Neural cell (in vitro differentiated cells): ENCODE results near the gene CPEB2. TPM values are rescaled to one million over a fixed set of nuclear protein-coding genes. Genes with fewer than 3 reads are reported as not detected.

Experiments used
- H2AFZ ChIP-seq: fragments of 200-600, 300-800 bp; sonication (generic), shearing (Covaris generic); 2 replicates; pipeline ENCODE4 v1.6.0; 2014; ENCODE audit warnings: low read depth, mild to moderate bottlenecking, antibody characterized with exemption, low read length, moderate library complexity
- H3F3A ChIP-seq: fragments of 200-600 bp; shearing (Covaris generic); 2 replicates; pipeline ENCODE4 v1.6.1; 2016; ENCODE audit warnings: mild to moderate bottlenecking, moderate library complexity, mixed read lengths, antibody characterized with exemption, low read length; ENCODE audit not compliant: insufficient read depth, poor library complexity, severe bottlenecking
- H3K27ac ChIP-seq: fragments of 200-600, 300-800 bp; sonication (generic), shearing (Covaris generic); 2 replicates; pipeline ENCODE4 v1.5.1; 2014; ENCODE audit warnings: mild to moderate bottlenecking, low read length, moderate library complexity
- H3K27me3 ChIP-seq: fragments of 300-800, 200-600 bp; sonication (generic), shearing (Covaris generic); 2 replicates; pipeline ENCODE4 v1.6.0; 2014; ENCODE audit warnings: mild to moderate bottlenecking, low read depth, low read length, moderate library complexity; ENCODE audit not compliant: insufficient read depth
- H3K36me3 ChIP-seq: fragments of 300-800, 200-600 bp; sonication (generic), shearing (Covaris generic); 2 replicates; pipeline ENCODE4 v1.5.1; 2014; ENCODE audit warnings: mild to moderate bottlenecking, antibody characterized with exemption, low read length, moderate library complexity; ENCODE audit not compliant: insufficient read depth
- H3K4me2 ChIP-seq: fragments of 300-800, 200-600 bp; sonication (generic), shearing (Covaris generic); 2 replicates; pipeline ENCODE4 v1.6.0; 2014; ENCODE audit warnings: mild to moderate bottlenecking, low read length
- H3K4me3 ChIP-seq: fragments of 300-800, 200-600 bp; sonication (generic), shearing (Covaris generic); 2 replicates; pipeline ENCODE4 v1.5.1; 2014; ENCODE audit warnings: mild to moderate bottlenecking, low read length, moderate library complexity
- H3K79me2 ChIP-seq: fragments of 200-600 bp; shearing (Covaris generic); replicated peaks from 2 replicates; pipeline ENCODE4 v1.6.0; 2014; ENCODE audit warnings: mild to moderate bottlenecking, low read length, moderate library complexity; ENCODE audit not compliant: insufficient read depth
- H3K9ac ChIP-seq: fragments of 300-800, 200-600 bp; sonication (generic), shearing (Covaris generic); 2 replicates; pipeline ENCODE4 v1.6.1; 2016; ENCODE audit warnings: mild to moderate bottlenecking, low read length, mixed read lengths
- H3K9me2 ChIP-seq: fragments of 200-600 bp; shearing (Covaris generic); 2 replicates; pipeline ENCODE4 v1.6.1; 2016; ENCODE audit warnings: mild to moderate bottlenecking, low read length, mixed read lengths; ENCODE audit not compliant: insufficient read depth
- H3K9me3 ChIP-seq: fragments of 200-600, 300-800 bp; sonication (generic), shearing (Covaris generic); 2 replicates; pipeline ENCODE4 v1.6.1; 2016; ENCODE audit warnings: mild to moderate bottlenecking, mixed run types, low read length, moderate library complexity, mixed read lengths
- H4K20me1 ChIP-seq: fragments of 200-600 bp; shearing (Covaris generic); 2 replicates; pipeline ENCODE4 v1.6.1; 2016; ENCODE audit warnings: mild to moderate bottlenecking, mixed run types; ENCODE audit not compliant: insufficient read depth
- CTCF ChIP-seq: fragments of 450-650 bp; IDR thresholded peaks from 2 replicates; pipeline ENCODE4 v1.5.1; 2014; ENCODE audit warnings: antibody characterized with exemption, mild to moderate bottlenecking, moderate library complexity; ENCODE audit not compliant: poor library complexity, severe bottlenecking
- EP300 ChIP-seq: fragments of 450-650 bp; conservative IDR thresholded peaks from 2 replicates; pipeline ENCODE4 v1.6.1; 2014; ENCODE audit warnings: antibody characterized with exemption, mild to moderate bottlenecking, moderate library complexity; ENCODE audit not compliant: poor library complexity, severe bottlenecking
- EZH2 ChIP-seq: fragments of 200-600, 300-800 bp; shearing (Covaris generic), sonication (generic); IDR thresholded peaks from 2 replicates; pipeline ENCODE4 v1.6.1; 2014; ENCODE audit warnings: antibody characterized with exemption, low read length, borderline replicate concordance, mild to moderate bottlenecking; ENCODE audit not compliant: insufficient read depth, poor library complexity, severe bottlenecking
- MXI1 ChIP-seq: fragments of 450-650 bp; conservative IDR thresholded peaks from 2 replicates; pipeline ENCODE4 v1.6.1; 2014; ENCODE audit warnings: antibody characterized with exemption, mild to moderate bottlenecking; ENCODE audit not compliant: poor library complexity, severe bottlenecking
- POLR2AphosphoS5 ChIP-seq: IDR thresholded peaks from 2 replicates; pipeline ENCODE4 v1.6.1; 2012
- RAD21 ChIP-seq: fragments of 450-650 bp; conservative IDR thresholded peaks from 2 replicates; pipeline ENCODE4 v1.6.1; 2014; ENCODE audit warnings: antibody characterized with exemption, mild to moderate bottlenecking, moderate library complexity
- REST ChIP-seq: IDR thresholded peaks from 2 replicates; pipeline ENCODE4 v1.6.1; 2012; ENCODE audit warnings: borderline replicate concordance
- SMC3 ChIP-seq: fragments of 450-650 bp; conservative IDR thresholded peaks from 2 replicates; pipeline ENCODE4 v1.6.1; 2014; ENCODE audit warnings: antibody characterized with exemption, mild to moderate bottlenecking, moderate library complexity; ENCODE audit not compliant: poor library complexity
- TAF1 ChIP-seq: IDR thresholded peaks from 2 replicates; pipeline ENCODE4 v1.6.1; 2012; ENCODE audit warnings: low read depth
- polyA plus RNA-seq: library from polyadenylated mRNA; depleted of rRNA; stranded (reverse); fragments of >200 nt; gene quantifications from 2 replicates; pipeline ENCODE4 v1.2.3, GENCODE V29; 2014

The CPEB2 gene
- polyA plus RNA-seq, 1 donor from 2014 or later = 12.4 TPM

- Histone ChIP-seq H3F3A (no peaks in the 10 kb centered on the region), H3K36me3 (no peaks in the 10 kb centered on the region), H3K27me3 (no peaks in the 10 kb centered on the region), H3K4me2 (peak overlapping the region; percentile 23), H3K4me3 (peak overlapping the region; percentile 93), H3K79me2 (peaks cover 36% of the 10 kb centered on the region), H3K27ac (no peak overlapping the region), H2AFZ (no peak overlapping the region), H3K9me3 (no peaks in the 10 kb centered on the region), H4K20me1 (no peaks in the 10 kb centered on the region), H3K9me2 (no peaks in the 10 kb centered on the region), H3K9ac (peak overlapping the region; percentile 96)
- TF ChIP-seq MXI1 (peak; percentile 30), TAF1 (no peak)
Observed at GRCh38 chr4:15004739-15005301, 2.5 kb downstream of the CPEB2 start.

GRCh38 chr4:15005474-15006115 lies 3.3 kb downstream of the CPEB2 start:
- peak overlapping the region; percentile 23 for H3K4me2 ChIP-seq
- H3K9me3 ChIP-seq = no peaks in the 10 kb centered on the region
- no peaks in the 10 kb centered on the region for H3K36me3 ChIP-seq
- no peaks in the 10 kb centered on the region for H3K9me2 ChIP-seq
- no peak overlapping the region for H3K27ac ChIP-seq
- H3F3A ChIP-seq = no peaks in the 10 kb centered on the region
- TF ChIP-seq POLR2AphosphoS5 (no peak), RAD21 (no peak), REST (no peak), EP300 (no peak), SMC3 (no peak), TAF1 (no peak), MXI1 (no peak)
- no peaks in the 10 kb centered on the region for H3K27me3 ChIP-seq
- peak overlapping the region; percentile 93 for H3K4me3 ChIP-seq
- no peak overlapping the region for H2AFZ ChIP-seq
- H3K79me2 ChIP-seq = peaks cover 39% of the 10 kb centered on the region
- H3K9ac ChIP-seq = peak overlapping the region; percentile 96
- no peaks in the 10 kb centered on the region for H4K20me1 ChIP-seq

GRCh38 chr4:15006416-15007024 lies 4.2 kb downstream of the CPEB2 start:
- H3K4me3 ChIP-seq = peak overlapping the region; percentile 93
- H3K27ac ChIP-seq = no peak overlapping the region
- no peak overlapping the region for H2AFZ ChIP-seq
- TF ChIP-seq TAF1 = no peak
- TF ChIP-seq EZH2 = no peak
- TF ChIP-seq CTCF = peak; percentile 21
- TF ChIP-seq MXI1 = no peak
- no peak for TF ChIP-seq REST
- no peak for TF ChIP-seq SMC3
- H4K20me1 ChIP-seq = no peaks in the 10 kb centered on the region
- H3K4me2 ChIP-seq = peak overlapping the region; percentile 21
- no peaks in the 10 kb centered on the region for H3K9me2 ChIP-seq
- H3K9ac ChIP-seq = no peak overlapping the region
- H3K36me3 ChIP-seq = no peaks in the 10 kb centered on the region
- H3K27me3 ChIP-seq = no peaks in the 10 kb centered on the region
- no peaks in the 10 kb centered on the region for H3K9me3 ChIP-seq
- no peaks in the 10 kb centered on the region for H3F3A ChIP-seq
- H3K79me2 ChIP-seq = peaks cover 40% of the 10 kb centered on the region
